SK-N-SH treated with all-trans-retinoic acid at 6 μM for 48 hours (cell line): Measurements from ENCODE around the gene YTHDC1.
"Not testable (repeated sequence)": the region's sequence is repeated elsewhere in the genome, so short reads cannot be mapped to it uniquely, and the experiment has no call there.

Source experiments
- CSDC2 ChIP-seq: fragments of 250-450 bp; sonication (Bioruptor Pico); IDR thresholded peaks from 2 replicates; pipeline ENCODE4 v1.5.0; 2020; ENCODE audit warnings: mild to moderate bottlenecking, moderate library complexity
- ESRRG ChIP-seq: fragments of 250-450 bp; sonication (Bioruptor Pico); IDR thresholded peaks from 2 replicates; pipeline ENCODE4 v1.6.1; 2021; ENCODE audit warnings: mild to moderate bottlenecking
- RARB ChIP-seq: fragments of 250-450 bp; sonication (Bioruptor Pico); IDR thresholded peaks from 2 replicates; pipeline ENCODE4 v1.8.0; 2021; ENCODE audit warnings: mild to moderate bottlenecking, moderate library complexity
- TOX ChIP-seq: fragments of 250-450 bp; sonication (Bioruptor Pico); IDR thresholded peaks from 2 replicates; pipeline ENCODE4 v1.8.0; 2021; ENCODE audit warnings: mild to moderate bottlenecking, moderate library complexity, borderline replicate concordance
- ZFP3 ChIP-seq: fragments of 250-450 bp; sonication (Bioruptor Pico); IDR thresholded peaks from 2 replicates; pipeline ENCODE4 v1.5.0; 2020; ENCODE audit warnings: mild to moderate bottlenecking, moderate library complexity
- ZNF565 ChIP-seq: fragments of 450-650 bp; formaldehyde crosslinking; conservative IDR thresholded peaks from 2 replicates; pipeline ENCODE4 v1.5.0; 2020; ENCODE audit warnings: low read depth, mild to moderate bottlenecking, moderate library complexity

GRCh38 chr4:68389386-68389913 lies 39.6 kb upstream of the YTHDC1 start:
- not testable (repeated sequence) for TF ChIP-seq ZNF565, ESRRG, RARB, ZFP3, CSDC2, TOX (CRISPR knock-in tag)
